T47D (cell line): ENCODE data around the gene PDE4D.

Experiments
- DNase-seq, 2 experiments: peaks; one replicate each; pipeline versions ENCODE4 v3.0.0 to v3.0.0-alpha.2; 2011 to 2012; ENCODE audit warnings: low read depth in 1 of 2, low spot score in 1 of 2
- JUND ChIP-seq: IDR thresholded peaks from 2 replicates; pipeline ENCODE4 v1.6.1; 2012; ENCODE audit warnings: low read depth
- in situ Hi-C: cut with HindIII; loops from 2 replicates; pipeline ENCODE4 v1.10.0; 2016; ENCODE audit warnings: low sequenced_read_pairs, low pct_unique_long_range_greater_than_20kb

The PDE4D gene

GRCh38 chr5:59091965-59092364 lies 801.6 kb downstream of the PDE4D start:
- no peak for DNase-seq
- no peak for TF ChIP-seq JUND
- in situ Hi-C loops = no loop called here

- in situ Hi-C loops = no loop called here
- TF ChIP-seq JUND = no peak
- DNase-seq = no peak
These were observed 803.2 kb downstream of the PDE4D start for GRCh38 chr5:59090323-59090722.

DNA sequence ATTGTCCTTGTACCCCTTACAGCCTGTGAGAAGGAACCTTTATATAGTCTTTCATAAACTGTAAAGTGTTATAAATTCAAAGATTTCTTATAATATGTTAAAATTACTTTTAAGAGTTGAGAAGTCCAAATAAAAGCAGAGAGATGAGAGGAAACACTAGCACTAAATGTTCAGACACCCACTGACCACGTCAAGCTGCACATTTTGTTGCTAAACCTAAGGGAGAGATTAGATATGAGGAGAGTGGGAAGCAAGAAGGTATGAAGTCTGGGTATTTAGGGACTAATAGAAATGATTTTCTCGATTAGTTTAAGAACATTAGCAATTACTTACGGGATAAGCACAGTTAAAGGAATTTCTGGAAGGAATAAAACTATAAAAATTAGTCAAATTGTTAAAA lies 803.8 kb downstream of the PDE4D start:
- no peak for TF ChIP-seq JUND
- DNase-seq = no peak
- in situ Hi-C loops = no loop called here

DNA sequence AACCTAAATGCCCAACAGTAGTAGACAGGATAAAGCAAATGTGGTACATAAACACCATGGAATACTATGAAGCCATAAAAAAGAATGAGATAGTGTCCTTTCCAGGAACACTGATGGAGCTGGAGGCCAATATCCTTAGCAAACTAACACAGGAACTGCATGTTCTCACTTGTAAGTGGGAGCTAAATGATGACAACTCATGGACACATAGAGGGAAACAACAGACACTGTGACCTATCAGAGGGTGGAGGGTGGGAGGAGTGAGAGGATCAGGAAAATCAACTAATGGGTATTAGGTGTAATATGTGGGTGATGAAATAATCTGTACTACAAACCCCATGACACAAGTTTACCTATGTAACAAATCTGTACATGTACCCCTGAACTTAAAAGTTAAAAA lies 805.0 kb downstream of the PDE4D start:
- no peak for DNase-seq
- in situ Hi-C loops = no loop called here
- no peak for TF ChIP-seq JUND

- no peak for TF ChIP-seq JUND
- no peak for DNase-seq
- in situ Hi-C loops = no loop called here
These were observed 807.5 kb downstream of the PDE4D start for GRCh38 chr5:59086024-59086423.

DNA sequence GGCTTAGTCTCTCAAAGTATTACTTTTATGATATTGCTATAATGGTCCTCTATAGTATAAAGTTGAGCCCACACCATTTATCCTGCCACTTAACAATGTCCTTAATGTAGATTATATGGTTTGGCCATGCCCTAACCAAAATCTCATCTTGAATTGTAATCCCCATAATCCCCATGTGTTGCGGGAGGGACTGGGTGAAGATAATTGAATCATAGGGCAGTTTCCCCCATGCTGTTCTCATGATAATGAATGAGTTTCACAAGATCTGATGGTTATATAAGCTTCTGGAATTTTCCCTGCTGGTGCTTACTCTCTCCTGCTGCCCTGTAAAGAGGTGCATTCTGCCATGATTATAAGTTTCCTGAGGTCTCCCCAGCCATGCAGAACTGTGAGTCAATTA lies 811.8 kb downstream of the PDE4D start:
- in situ Hi-C loops = no loop called here
- no peak for TF ChIP-seq JUND
- no peak for DNase-seq

GRCh38 chr5:59079622-59080620 lies 813.6 kb downstream of the PDE4D start:
- in situ Hi-C loops = no loop called here
- no peak for TF ChIP-seq JUND
- no peak for DNase-seq

DNA sequence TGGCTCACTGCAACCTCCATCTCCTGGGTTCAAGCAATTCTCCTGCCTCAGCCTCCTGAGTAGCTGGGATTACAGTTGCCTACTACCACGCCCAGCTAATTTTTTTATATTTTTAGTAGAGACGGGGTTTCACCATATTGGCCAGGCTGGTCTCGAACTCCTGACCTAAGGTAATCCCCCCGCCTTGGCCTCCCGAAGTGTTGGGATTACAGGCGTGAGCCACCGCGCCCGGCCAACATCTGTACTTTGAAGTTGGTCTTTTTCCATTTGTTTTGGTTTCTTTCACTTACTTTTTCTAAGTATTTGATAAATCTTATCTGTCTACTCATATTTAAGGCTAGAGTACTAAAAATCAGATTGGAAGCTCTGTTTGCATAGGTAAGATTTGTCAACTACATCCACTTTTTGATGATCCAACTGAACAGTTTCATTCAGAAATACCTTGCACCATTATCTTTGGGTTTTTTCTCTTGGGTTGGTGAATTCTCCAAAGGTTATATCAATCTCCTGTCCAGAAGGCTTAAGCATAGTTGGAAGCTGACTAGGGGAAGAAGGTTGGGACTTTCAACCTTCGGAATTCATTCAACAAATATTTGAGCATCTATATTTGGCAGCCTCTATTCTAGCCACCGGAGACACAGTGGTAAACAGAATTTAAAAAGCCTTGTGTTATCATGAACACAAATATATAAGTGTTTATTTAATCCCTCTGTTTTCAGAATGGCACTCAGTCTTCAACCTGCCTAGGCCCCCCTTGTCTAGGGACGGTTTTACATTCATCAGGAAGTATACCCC lies 821.6 kb downstream of the PDE4D start:
- no peak for DNase-seq
- no peak for TF ChIP-seq JUND
- in situ Hi-C loops = no loop called here

- no peak for DNase-seq
- in situ Hi-C loops = no loop called here
- TF ChIP-seq JUND = no peak
These were observed 824.0 kb downstream of the PDE4D start for GRCh38 chr5:59069438-59070079.

GRCh38 chr5:59067956-59068656 lies 825.4 kb downstream of the PDE4D start:
- in situ Hi-C loops = no loop called here
- DNase-seq = no peak
- no peak for TF ChIP-seq JUND

DNA sequence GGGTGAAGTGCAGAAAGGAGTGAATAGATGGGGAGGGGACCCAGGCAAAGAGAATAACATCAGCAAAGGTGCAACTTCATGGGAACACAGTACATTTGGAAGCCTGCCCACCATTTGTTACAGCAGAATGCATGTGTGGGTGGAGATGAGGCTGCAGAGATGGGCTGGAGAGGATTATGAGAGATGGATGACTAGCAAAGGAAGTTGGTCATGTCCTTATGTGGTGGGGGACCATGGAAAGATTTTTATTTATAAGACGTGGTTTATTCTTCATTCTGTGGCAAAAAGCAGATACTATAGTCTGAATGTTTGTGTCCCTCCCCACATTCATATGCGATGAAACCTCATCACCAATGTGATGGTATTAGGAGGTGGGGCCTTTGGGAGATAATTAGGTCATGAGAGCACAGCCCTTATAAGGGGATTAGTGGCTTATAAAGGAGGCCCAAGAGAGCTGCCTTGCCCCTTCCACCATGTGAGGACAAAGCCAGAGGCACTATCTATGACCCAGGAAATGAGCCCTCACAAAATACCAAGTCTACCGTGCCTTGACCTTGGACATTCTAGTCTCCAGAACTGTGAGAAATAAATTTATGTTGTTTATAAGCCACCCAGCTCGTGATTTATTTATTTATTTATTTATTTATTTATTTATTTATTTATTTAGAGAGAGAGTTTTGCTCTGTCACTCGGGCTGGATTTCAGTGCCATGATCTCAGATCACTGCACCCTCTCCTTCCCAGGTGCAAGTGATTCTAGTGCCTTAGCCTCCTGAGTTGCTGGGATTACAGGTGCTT lies 827.0 kb downstream of the PDE4D start:
- TF ChIP-seq JUND = no peak
- no peak for DNase-seq
- in situ Hi-C loops = no loop called here
